HepG2 (cell line): ENCODE measurements around the gene LYPD3.

Experiments used
- E2F1 ChIP-seq: sonication (generic); formaldehyde crosslinking; IDR thresholded peaks from 2 replicates; pipeline ENCODE4 v1.5.0; 2020; ENCODE audit warnings: missing genetic modification reagents
- GABPA ChIP-seq, 2 experiments: IDR thresholded peaks; 2 replicates each; pipeline ENCODE4 v1.6.1; 2011 to 2016; ENCODE audit warnings: low read depth in 2 of 2, low read length in 1 of 2, missing biosample characterization in 1 of 2, missing genetic modification characterization in 1 of 2
- POLR2A ChIP-seq, 2 experiments: IDR thresholded peaks; 2 replicates each; pipeline ENCODE4 v1.6.1; 2011; ENCODE audit warnings: low read depth in 2 of 2, low read length in 2 of 2, mild to moderate bottlenecking in 1 of 2, moderate library complexity in 1 of 2; ENCODE audit not compliant: insufficient read depth in 1 of 2
- SMC3 ChIP-seq: IDR thresholded peaks from 2 replicates; pipeline ENCODE4 v1.6.1; 2011; ENCODE audit warnings: low read length, improper control_type of control experiment
- ZNF124 ChIP-seq: sonication (generic); formaldehyde crosslinking; IDR thresholded peaks from 2 replicates; pipeline ENCODE4 v1.4.0; 2020; ENCODE audit warnings: missing genetic modification reagents
- TF ChIP-seq, protein P1 (sequence below): sonication (generic); formaldehyde crosslinking; IDR thresholded peaks from 2 replicates; pipeline ENCODE4 v1.4.0; 2020; ENCODE audit warnings: missing genetic modification reagents

DNA sequence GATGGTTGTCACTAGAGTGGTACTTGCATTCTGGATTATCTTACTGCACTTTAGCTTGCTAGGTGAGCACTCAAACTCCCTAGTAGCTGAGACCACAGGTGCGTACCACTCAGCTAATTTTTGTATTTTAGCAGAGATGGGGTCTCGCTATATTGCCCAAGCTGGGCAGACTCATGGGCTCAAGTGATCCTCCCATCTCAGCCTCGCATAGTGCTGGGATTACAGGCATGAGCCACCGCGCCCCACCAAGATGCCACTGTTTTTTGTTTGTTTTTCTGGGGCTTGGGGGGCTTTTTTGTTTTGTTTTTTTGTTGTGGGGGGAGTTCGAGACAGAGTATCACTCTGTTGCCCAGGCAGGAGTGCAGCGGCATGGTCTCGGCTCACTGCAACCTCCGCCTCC, 17.8 kb downstream of the LYPD3 start:
- TF ChIP-seq, protein P1, sequence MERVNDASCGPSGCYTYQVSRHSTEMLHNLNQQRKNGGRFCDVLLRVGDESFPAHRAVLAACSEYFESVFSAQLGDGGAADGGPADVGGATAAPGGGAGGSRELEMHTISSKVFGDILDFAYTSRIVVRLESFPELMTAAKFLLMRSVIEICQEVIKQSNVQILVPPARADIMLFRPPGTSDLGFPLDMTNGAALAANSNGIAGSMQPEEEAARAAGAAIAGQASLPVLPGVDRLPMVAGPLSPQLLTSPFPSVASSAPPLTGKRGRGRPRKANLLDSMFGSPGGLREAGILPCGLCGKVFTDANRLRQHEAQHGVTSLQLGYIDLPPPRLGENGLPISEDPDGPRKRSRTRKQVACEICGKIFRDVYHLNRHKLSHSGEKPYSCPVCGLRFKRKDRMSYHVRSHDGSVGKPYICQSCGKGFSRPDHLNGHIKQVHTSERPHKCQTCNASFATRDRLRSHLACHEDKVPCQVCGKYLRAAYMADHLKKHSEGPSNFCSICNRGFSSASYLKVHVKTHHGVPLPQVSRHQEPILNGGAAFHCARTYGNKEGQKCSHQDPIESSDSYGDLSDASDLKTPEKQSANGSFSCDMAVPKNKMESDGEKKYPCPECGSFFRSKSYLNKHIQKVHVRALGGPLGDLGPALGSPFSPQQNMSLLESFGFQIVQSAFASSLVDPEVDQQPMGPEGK = no peak
- TF ChIP-seq E2F1 (CRISPR knock-in tag) = no peak
- TF ChIP-seq SMC3 = no peak
- no peak for TF ChIP-seq ZNF124 (CRISPR knock-in tag)
- TF ChIP-seq POLR2A (IDR thresholded peaks at IDR 0.05; ENCODE audit: insufficient read depth in 1 of 2, low read depth in 2 of 2, low read length in 2 of 2) = no peak
- TF ChIP-seq GABPA (IDR thresholded peaks at IDR 0.05; ENCODE audit: low read depth, low read length) = no peak
- TF ChIP-seq GABPA (CRISPR knock-in tag; IDR thresholded peaks at IDR 0.05; ENCODE audit: low read depth) = no peak
